Esophagus muscularis mucosa (tissue), 4 donors: ENCODE measurements around the gene NEO1.

Experiments
- EP300 ChIP-seq: sonication (generic); formaldehyde crosslinking; IDR thresholded peaks from one replicate; pipeline ENCODE4 v1.6.1; 2017; ENCODE audit warnings: antibody characterized with exemption
- POLR2AphosphoS5 ChIP-seq, 2 donors: sonication (generic); formaldehyde crosslinking; IDR thresholded peaks; one replicate each; pipeline ENCODE4 v1.6.1; 2017; ENCODE audit warnings: antibody characterized with exemption in 2 of 2
- TF ChIP-seq, protein P1 (sequence below), 3 experiments: fragments of 200-600 bp in 2 of 3; fragments of 450-650 bp in 1 of 3; sonication (generic) in 2 of 3; IDR thresholded peaks; one replicate each; pipeline ENCODE4 v1.5.1; 2017 to 2019; ENCODE audit warnings: antibody characterized with exemption in 3 of 3, mild to moderate bottlenecking in 2 of 3, moderate library complexity in 1 of 3

DNA sequence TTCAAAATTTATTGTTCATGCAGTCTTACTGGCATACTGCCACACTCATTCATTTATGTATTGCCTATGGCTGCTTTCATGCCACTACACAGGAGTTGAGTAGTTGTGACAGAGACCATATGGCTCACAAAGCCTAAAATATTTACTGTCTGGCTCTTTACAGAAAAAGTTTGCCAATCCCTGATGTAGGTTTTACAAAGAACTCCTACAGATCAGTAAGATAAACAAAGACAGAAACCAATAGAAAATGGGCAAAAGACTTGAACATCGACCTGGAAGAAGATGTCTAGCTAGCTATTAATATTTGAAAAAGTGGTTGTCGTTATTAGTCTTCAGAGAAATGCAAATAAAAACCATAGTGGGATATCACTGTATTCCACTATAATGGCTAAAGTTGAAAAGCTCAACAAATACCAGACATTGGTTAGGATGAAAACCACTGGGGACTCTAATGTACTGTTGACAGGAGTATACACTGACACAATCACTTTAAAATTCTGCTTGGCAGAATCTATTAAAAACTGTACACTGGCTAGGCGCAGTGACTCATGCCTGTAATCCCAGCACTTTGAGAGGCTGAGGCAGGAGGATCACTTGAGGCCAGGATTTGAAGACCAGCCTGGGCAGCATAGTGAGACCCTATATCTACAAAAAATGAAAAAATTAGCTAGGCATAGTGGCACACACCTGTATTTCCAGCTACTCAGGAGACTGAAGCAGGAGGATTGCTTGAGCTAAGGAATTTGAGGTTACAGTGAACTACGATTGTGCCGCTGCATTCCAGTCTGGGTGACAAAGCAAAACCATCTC lies 87.7 kb downstream of the NEO1 start:
- TF ChIP-seq, protein P1, sequence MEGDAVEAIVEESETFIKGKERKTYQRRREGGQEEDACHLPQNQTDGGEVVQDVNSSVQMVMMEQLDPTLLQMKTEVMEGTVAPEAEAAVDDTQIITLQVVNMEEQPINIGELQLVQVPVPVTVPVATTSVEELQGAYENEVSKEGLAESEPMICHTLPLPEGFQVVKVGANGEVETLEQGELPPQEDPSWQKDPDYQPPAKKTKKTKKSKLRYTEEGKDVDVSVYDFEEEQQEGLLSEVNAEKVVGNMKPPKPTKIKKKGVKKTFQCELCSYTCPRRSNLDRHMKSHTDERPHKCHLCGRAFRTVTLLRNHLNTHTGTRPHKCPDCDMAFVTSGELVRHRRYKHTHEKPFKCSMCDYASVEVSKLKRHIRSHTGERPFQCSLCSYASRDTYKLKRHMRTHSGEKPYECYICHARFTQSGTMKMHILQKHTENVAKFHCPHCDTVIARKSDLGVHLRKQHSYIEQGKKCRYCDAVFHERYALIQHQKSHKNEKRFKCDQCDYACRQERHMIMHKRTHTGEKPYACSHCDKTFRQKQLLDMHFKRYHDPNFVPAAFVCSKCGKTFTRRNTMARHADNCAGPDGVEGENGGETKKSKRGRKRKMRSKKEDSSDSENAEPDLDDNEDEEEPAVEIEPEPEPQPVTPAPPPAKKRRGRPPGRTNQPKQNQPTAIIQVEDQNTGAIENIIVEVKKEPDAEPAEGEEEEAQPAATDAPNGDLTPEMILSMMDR (IDR thresholded peaks at IDR 0.05): no peak
- TF ChIP-seq POLR2AphosphoS5 (IDR thresholded peaks at IDR 0.05): no peak
- TF ChIP-seq EP300: no peak
